Measurements from ENCODE around the gene GALNTL6.

The GALNTL6 gene

DNA sequence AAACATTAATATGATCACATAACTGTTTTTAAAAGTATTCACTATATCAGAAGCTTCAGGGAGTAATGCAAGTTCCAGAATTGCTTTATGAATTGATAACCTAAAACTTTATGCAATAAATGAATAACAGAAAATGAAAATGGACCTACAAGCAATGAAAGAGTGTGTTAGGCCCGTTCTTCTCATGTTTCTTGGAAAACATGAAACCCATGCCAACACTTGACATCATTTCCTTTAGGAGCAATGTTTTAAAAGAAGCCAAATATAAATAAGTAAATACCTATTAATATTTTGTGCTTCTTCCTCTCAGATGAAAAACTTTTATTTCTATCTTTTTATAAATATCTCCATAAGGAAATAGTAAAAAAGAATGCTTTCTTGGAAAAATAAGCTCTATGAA, 1232.4 kb downstream of the GALNTL6 start:
- Histone ChIP-seq H3K9ac (ENCODE audit: insufficient read length, low read depth) (no peak overlapping the region), H3K4me1 (ENCODE audit: insufficient read depth, insufficient read length) (no peaks in the 10 kb centered on the region), H3K27me3 (ENCODE audit: insufficient read depth, insufficient read length) (no peaks in the 10 kb centered on the region), H3K9me3 (ENCODE audit: insufficient read depth, low read length) (no peaks in the 10 kb centered on the region), H3K4me3 (ENCODE audit: insufficient read length, low read depth) (no peak overlapping the region), H3K36me3 (ENCODE audit: insufficient read depth, insufficient read length, low read length) (no peaks in the 10 kb centered on the region)
- no peak for DNase-seq (ENCODE audit: low read depth, low spot score)
- TF ChIP-seq ZNF274 (IDR thresholded peaks at IDR 0.05; ENCODE audit: low read depth, low read length) (no peak), YY1 (IDR thresholded peaks at IDR 0.05; ENCODE audit: insufficient read depth, insufficient read length) (no peak), SUZ12 (IDR thresholded peaks at IDR 0.05; ENCODE audit: extremely low read depth, insufficient read depth, insufficient read length) (no peak)

DNA sequence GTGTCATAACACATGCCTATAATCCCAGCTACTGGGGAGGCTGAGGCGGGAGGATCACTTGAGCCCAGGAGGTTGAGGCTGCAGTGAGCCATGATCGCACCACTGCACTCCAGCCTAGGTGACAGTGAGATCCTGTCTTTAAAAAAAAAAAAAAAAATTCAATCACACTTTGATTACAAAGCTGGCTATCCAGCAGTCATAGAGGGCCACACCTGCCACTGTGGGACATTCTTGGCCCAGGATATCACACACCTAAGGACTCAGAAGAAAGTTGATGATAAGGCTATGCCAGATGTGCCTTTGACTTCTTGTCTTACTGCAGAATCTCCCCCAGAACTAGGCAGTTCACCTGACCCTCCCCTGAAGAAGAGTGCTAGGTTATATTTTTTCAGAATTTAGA, 1232.9 kb downstream of the GALNTL6 start:
- Histone ChIP-seq H3K9me3 (ENCODE audit: insufficient read depth, low read length) (no peaks in the 10 kb centered on the region), H3K36me3 (ENCODE audit: insufficient read depth, insufficient read length, low read length) (no peaks in the 10 kb centered on the region), H3K4me3 (ENCODE audit: insufficient read length, low read depth) (no peak overlapping the region), H3K9ac (ENCODE audit: insufficient read length, low read depth) (no peak overlapping the region), H3K27me3 (ENCODE audit: insufficient read depth, insufficient read length) (no peaks in the 10 kb centered on the region), H3K4me1 (ENCODE audit: insufficient read depth, insufficient read length) (no peaks in the 10 kb centered on the region)
- DNase-seq (ENCODE audit: low read depth, low spot score): no peak
- TF ChIP-seq SUZ12 (IDR thresholded peaks at IDR 0.05; ENCODE audit: extremely low read depth, insufficient read depth, insufficient read length) (no peak), YY1 (IDR thresholded peaks at IDR 0.05; ENCODE audit: insufficient read depth, insufficient read length) (no peak), ZNF274 (IDR thresholded peaks at IDR 0.05; ENCODE audit: low read depth, low read length) (no peak)

DNA sequence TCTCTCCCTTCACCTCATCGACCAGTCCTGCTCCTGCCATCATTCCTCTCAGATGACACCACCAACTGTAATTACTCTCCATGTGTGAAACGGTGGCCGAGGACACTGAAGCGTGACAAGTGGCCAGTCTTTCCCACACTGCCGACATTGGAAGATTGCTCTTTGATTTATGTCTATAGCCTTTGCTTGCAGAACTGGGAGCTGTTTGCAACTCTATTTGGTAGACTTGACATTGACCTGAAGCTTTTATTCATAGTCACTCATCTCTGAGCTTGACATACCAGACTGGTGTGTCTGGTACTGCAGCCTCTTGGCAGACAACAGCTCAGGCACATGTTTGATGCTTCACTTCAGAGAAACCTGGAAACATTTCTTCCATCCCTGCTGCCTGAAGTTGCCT, 1233.6 kb downstream of the GALNTL6 start:
- H3K36me3 ChIP-seq (ENCODE audit: insufficient read depth, insufficient read length, low read length): no peaks in the 10 kb centered on the region
- TF ChIP-seq SUZ12 (IDR thresholded peaks at IDR 0.05; ENCODE audit: extremely low read depth, insufficient read depth, insufficient read length) (no peak), ZNF274 (IDR thresholded peaks at IDR 0.05; ENCODE audit: low read depth, low read length) (no peak), YY1 (IDR thresholded peaks at IDR 0.05; ENCODE audit: insufficient read depth, insufficient read length) (no peak)
- H3K9me3 ChIP-seq (ENCODE audit: insufficient read depth, low read length): no peaks in the 10 kb centered on the region
- H3K9ac ChIP-seq (ENCODE audit: insufficient read length, low read depth): no peak overlapping the region
- DNase-seq (ENCODE audit: low read depth, low spot score): no peak
- H3K4me3 ChIP-seq (ENCODE audit: insufficient read length, low read depth): no peak overlapping the region
- no peaks in the 10 kb centered on the region for H3K4me1 ChIP-seq (ENCODE audit: insufficient read depth, insufficient read length)
- H3K27me3 ChIP-seq (ENCODE audit: insufficient read depth, insufficient read length): no peaks in the 10 kb centered on the region

DNA sequence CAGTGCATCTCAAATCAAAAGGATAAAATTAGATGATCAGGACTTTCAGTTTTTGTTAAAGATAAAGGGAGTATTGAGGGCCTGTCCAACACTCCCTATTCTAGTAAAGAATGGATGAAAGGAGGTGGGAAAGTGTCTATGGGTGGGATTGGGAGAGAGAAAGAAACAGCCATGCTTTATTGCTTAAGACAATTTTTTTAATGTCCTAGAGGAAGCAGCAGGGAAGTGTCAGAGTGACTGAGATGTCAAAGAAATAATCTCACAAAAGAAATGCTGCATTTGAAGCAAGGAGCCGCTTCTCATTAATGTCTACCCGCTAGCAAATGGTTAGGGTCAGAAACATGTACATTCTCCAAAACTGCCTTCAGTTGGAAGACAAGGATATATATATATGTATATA, 1238.0 kb downstream of the GALNTL6 start:
- no peak overlapping the region for H3K9ac ChIP-seq (ENCODE audit: insufficient read length, low read depth)
- no peaks in the 10 kb centered on the region for H3K36me3 ChIP-seq (ENCODE audit: insufficient read depth, insufficient read length, low read length)
- no peaks in the 10 kb centered on the region for H3K27me3 ChIP-seq (ENCODE audit: insufficient read depth, insufficient read length)
- H3K4me3 ChIP-seq (ENCODE audit: insufficient read length, low read depth): no peak overlapping the region
- no peaks in the 10 kb centered on the region for H3K4me1 ChIP-seq (ENCODE audit: insufficient read depth, insufficient read length)
- H3K9me3 ChIP-seq (ENCODE audit: insufficient read depth, low read length): no peaks in the 10 kb centered on the region
- no peak for DNase-seq (ENCODE audit: low read depth, low spot score)
- TF ChIP-seq YY1 (IDR thresholded peaks at IDR 0.05; ENCODE audit: insufficient read depth, insufficient read length) (no peak), ZNF274 (IDR thresholded peaks at IDR 0.05; ENCODE audit: low read depth, low read length) (no peak), SUZ12 (IDR thresholded peaks at IDR 0.05; ENCODE audit: extremely low read depth, insufficient read depth, insufficient read length) (no peak)

DNA sequence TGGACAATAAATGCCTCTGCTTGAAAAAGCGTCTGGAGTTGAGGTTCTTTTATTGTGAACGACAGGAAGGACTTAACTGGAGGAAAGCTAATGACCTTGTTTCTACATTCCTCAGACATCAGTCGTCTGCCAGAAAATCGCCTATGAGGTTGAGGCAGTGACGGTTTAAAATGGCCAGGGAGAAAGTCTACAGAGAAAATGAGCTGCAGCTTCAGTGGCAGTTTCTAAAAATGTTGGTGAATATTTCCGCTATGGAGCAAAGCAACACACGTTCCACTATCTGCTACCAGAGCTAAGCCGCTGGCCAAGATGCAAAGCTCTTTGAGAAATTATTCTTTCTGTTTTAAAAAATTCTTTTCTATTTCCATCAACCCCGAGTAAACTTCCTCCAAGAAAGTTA, 1238.5 kb downstream of the GALNTL6 start:
- H3K4me1 ChIP-seq (ENCODE audit: insufficient read depth, insufficient read length): no peaks in the 10 kb centered on the region

DNA sequence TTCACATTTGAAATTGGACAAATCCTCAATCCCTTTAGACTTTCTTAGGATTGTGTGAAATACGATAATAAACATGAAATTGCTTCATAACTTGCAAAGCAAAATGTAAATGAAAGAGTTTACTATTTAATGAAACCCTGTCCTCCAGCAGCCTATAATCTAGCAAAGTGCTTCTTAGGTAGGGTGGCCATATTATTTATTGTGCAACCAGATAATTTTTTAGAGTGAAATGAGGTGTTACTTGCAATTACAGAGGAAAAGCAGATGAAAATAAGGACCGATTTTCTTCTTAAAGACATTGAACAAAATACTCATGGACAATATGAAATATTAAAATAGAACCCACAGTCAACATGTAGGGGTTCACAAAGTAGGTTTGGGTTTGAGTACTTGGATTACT, 1239.2 kb downstream of the GALNTL6 start:
- H3K9ac ChIP-seq (ENCODE audit: insufficient read length, low read depth): no peak overlapping the region
- no peak overlapping the region for H3K4me3 ChIP-seq (ENCODE audit: insufficient read length, low read depth)
- no peak for DNase-seq (ENCODE audit: low read depth, low spot score)
- no peaks in the 10 kb centered on the region for H3K9me3 ChIP-seq (ENCODE audit: insufficient read depth, low read length)
- no peaks in the 10 kb centered on the region for H3K36me3 ChIP-seq (ENCODE audit: insufficient read depth, insufficient read length, low read length)
- TF ChIP-seq YY1 (IDR thresholded peaks at IDR 0.05; ENCODE audit: insufficient read depth, insufficient read length) (no peak), ZNF274 (IDR thresholded peaks at IDR 0.05; ENCODE audit: low read depth, low read length) (no peak), SUZ12 (IDR thresholded peaks at IDR 0.05; ENCODE audit: extremely low read depth, insufficient read depth, insufficient read length) (no peak)
- no peaks in the 10 kb centered on the region for H3K4me1 ChIP-seq (ENCODE audit: insufficient read depth, insufficient read length)
- H3K27me3 ChIP-seq (ENCODE audit: insufficient read depth, insufficient read length): no peaks in the 10 kb centered on the region

More for the DNA sequence above, 1238.5 kb downstream of the GALNTL6 start:
- TF ChIP-seq SUZ12 (IDR thresholded peaks at IDR 0.05; ENCODE audit: extremely low read depth, insufficient read depth, insufficient read length) (no peak), YY1 (IDR thresholded peaks at IDR 0.05; ENCODE audit: insufficient read depth, insufficient read length) (no peak), ZNF274 (IDR thresholded peaks at IDR 0.05; ENCODE audit: low read depth, low read length) (no peak)
- DNase-seq (ENCODE audit: low read depth, low spot score): no peak
- Histone ChIP-seq H3K9ac (ENCODE audit: insufficient read length, low read depth) (no peak overlapping the region), H3K4me3 (ENCODE audit: insufficient read length, low read depth) (no peak overlapping the region), H3K27me3 (ENCODE audit: insufficient read depth, insufficient read length) (no peaks in the 10 kb centered on the region), H3K9me3 (ENCODE audit: insufficient read depth, low read length) (no peaks in the 10 kb centered on the region), H3K36me3 (ENCODE audit: insufficient read depth, insufficient read length, low read length) (no peaks in the 10 kb centered on the region)

DNA sequence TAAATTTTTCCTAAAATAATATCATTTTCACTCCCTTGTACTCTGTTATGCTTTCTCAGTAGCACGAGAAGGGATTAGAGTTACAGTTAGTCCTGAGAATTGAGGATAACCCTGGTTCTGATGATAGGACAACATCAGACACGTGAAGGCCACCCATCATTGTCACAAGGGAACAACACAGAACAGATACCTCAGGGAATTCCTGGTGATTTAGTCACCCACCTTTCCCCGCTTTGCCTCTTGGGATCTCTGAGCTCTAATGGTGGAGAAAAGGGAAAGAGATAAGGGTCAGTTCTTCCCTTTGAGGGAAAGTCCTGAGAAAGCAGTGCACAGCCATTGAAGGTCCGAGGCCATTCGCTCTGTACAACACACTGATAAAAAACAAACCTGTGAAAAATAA, 1243.1 kb downstream of the GALNTL6 start:
- H3K4me1 ChIP-seq (ENCODE audit: insufficient read depth, insufficient read length): no peaks in the 10 kb centered on the region
- no peak for DNase-seq (ENCODE audit: low read depth, low spot score)
- no peak for TF ChIP-seq SUZ12 (IDR thresholded peaks at IDR 0.05; ENCODE audit: extremely low read depth, insufficient read depth, insufficient read length)
- no peak for TF ChIP-seq YY1 (IDR thresholded peaks at IDR 0.05; ENCODE audit: insufficient read depth, insufficient read length)
- no peak for TF ChIP-seq ZNF274 (IDR thresholded peaks at IDR 0.05; ENCODE audit: low read depth, low read length)

DNA sequence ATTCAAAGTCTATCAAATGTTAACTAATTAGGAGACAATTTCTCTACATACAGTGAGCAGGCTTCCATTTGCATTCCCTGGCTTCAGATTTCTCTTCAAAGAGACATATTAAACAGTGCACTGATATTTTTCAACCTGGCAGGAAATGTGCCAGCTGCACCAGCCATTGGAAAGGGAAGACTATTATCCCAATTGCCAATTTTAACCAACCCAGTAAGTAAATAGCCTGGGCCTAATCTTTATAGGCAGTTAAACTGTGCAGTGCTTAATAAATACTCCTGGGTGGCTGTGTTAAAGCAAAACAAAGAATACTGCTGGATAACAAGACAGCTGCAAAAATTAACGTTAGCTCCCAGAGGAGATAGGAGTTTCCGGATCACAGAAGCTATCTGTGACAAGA, 1243.5 kb downstream of the GALNTL6 start:
- no peaks in the 10 kb centered on the region for H3K9me3 ChIP-seq (ENCODE audit: insufficient read depth, low read length)
- H3K4me1 ChIP-seq (ENCODE audit: insufficient read depth, insufficient read length): no peaks in the 10 kb centered on the region
- no peaks in the 10 kb centered on the region for H3K36me3 ChIP-seq (ENCODE audit: insufficient read depth, insufficient read length, low read length)
- H3K9ac ChIP-seq (ENCODE audit: insufficient read length, low read depth): no peak overlapping the region
- H3K27me3 ChIP-seq (ENCODE audit: insufficient read depth, insufficient read length): no peaks in the 10 kb centered on the region
- TF ChIP-seq ZNF274 (IDR thresholded peaks at IDR 0.05; ENCODE audit: low read depth, low read length) (no peak), SUZ12 (IDR thresholded peaks at IDR 0.05; ENCODE audit: extremely low read depth, insufficient read depth, insufficient read length) (no peak)
- no peak overlapping the region for H3K4me3 ChIP-seq (ENCODE audit: insufficient read length, low read depth)
- no peak for DNase-seq (ENCODE audit: low read depth, low spot score)

More for the DNA sequence above, 1243.1 kb downstream of the GALNTL6 start:
- no peaks in the 10 kb centered on the region for H3K36me3 ChIP-seq (ENCODE audit: insufficient read depth, insufficient read length, low read length)
- H3K4me3 ChIP-seq (ENCODE audit: insufficient read length, low read depth): no peak overlapping the region
- no peaks in the 10 kb centered on the region for H3K9me3 ChIP-seq (ENCODE audit: insufficient read depth, low read length)
- H3K27me3 ChIP-seq (ENCODE audit: insufficient read depth, insufficient read length): no peaks in the 10 kb centered on the region
- no peak overlapping the region for H3K9ac ChIP-seq (ENCODE audit: insufficient read length, low read depth)
